CD4-positive, alpha-beta T cell (primary cell): ENCODE results near the gene INSRR. TPM values are rescaled to one million over a fixed set of nuclear protein-coding genes. Genes with fewer than 3 reads are reported as not detected.

Experiments used
- ATAC-seq: fragments of 200-7000 bp; cut with Tn5 transposase; one replicate; pipeline ENCODE4 v1.10.0; 2022; ENCODE audit warnings: mild to moderate bottlenecking; ENCODE audit not compliant: poor library complexity
- CTCF ChIA-PET: fragments of 350-600 bp; sonication (Branson Sonifier 250); formaldehyde crosslinking; loops from one replicate; lab custom pipeline; 2021; ENCODE audit warnings: antibody characterized with exemption, inconsistent platforms; lab: Charles Lee
- POLR2A ChIA-PET: fragments of 350-600 bp; sonication (Branson Sonifier 250); formaldehyde crosslinking; loops from one replicate; lab custom pipeline; 2021; ENCODE audit warnings: antibody characterized with exemption, inconsistent platforms; lab: Charles Lee
- DNase-seq, 14 experiments: peaks; one replicate each; pipeline ENCODE4 v3.0.0-alpha.2; 2013 to 2020; ENCODE audit warnings: mixed read lengths in 2 of 14
- H3K27ac ChIP-seq, 2 donors: one replicate each; pipeline versions ENCODE4 v1.5.1 to v1.7.0; 2013; ENCODE audit warnings: low read length in 2 of 2, low read depth in 1 of 2, mild to moderate bottlenecking in 1 of 2
- H3K27me3 ChIP-seq, 2 experiments: 1 replicate in 1 of 2; 2 replicates in 1 of 2; pipeline versions ENCODE4 v1.6.1 to v1.7.0; 2013; ENCODE audit warnings: low read length in 2 of 2, control low read depth in 1 of 2, mild to moderate bottlenecking in 1 of 2, moderate library complexity in 1 of 2; ENCODE audit not compliant: insufficient read depth in 2 of 2, control insufficient read depth in 1 of 2
- H3K36me3 ChIP-seq: one replicate; pipeline ENCODE4 v1.6.1; 2013; ENCODE audit warnings: low read length, control low read depth; ENCODE audit not compliant: insufficient read depth
- H3K4me1 ChIP-seq: one replicate; pipeline ENCODE4 v1.6.1; 2013; ENCODE audit warnings: low read length, control low read depth; ENCODE audit not compliant: insufficient read depth
- H3K4me3 ChIP-seq: one replicate; pipeline ENCODE4 v1.5.1; 2013; ENCODE audit warnings: mild to moderate bottlenecking, low read length, moderate library complexity
- H3K9me3 ChIP-seq, 2 experiments: 1 replicate in 1 of 2; 2 replicates in 1 of 2; pipeline versions ENCODE4 v1.6.1 to v1.7.0; 2013; ENCODE audit warnings: low read length in 2 of 2, mild to moderate bottlenecking in 2 of 2, control low read depth in 1 of 2, moderate library complexity in 1 of 2; ENCODE audit not compliant: control insufficient read depth in 1 of 2, insufficient read depth in 1 of 2
- H3K27ac Mint-ChIP-seq: one replicate; pipeline ENCODE4 v1.8.0; 2020; ENCODE audit warnings: mixed read lengths
- H3K27me3 Mint-ChIP-seq: one replicate; pipeline ENCODE4 v1.8.0; 2021; ENCODE audit warnings: mixed read lengths
- H3K36me3 Mint-ChIP-seq: one replicate; pipeline ENCODE4 v1.8.0; 2021; ENCODE audit warnings: low read depth, mixed read lengths
- H3K4me1 Mint-ChIP-seq: one replicate; pipeline ENCODE4 v1.8.0; 2021; ENCODE audit warnings: low read depth, mixed read lengths
- H3K4me3 Mint-ChIP-seq: one replicate; pipeline ENCODE4 v1.8.0; 2020; ENCODE audit warnings: mild to moderate bottlenecking, mixed read lengths
- H3K9me3 Mint-ChIP-seq: one replicate; pipeline ENCODE4 v1.8.0; 2020; ENCODE audit warnings: mixed read lengths
- CTCF ChIP-seq: fragments of 200-600 bp; IDR thresholded peaks from one replicate; pipeline ENCODE4 v1.8.0; 2022; ENCODE audit warnings: antibody characterized with exemption, mild to moderate bottlenecking
- intact Hi-C, 2 experiments: fragments of 100-400 bp; cut with DNase I in 1 of 2; cut with micrococcal nuclease in 1 of 2; formaldehyde crosslinking; loops; one replicate each; pipeline versions ENCODE4 v1.15.1 to v1.9.0; 2023 to 2025; cut with DNase I, micrococcal nuclease
- total RNA-seq, 174 experiments: library from RNA in 2 of 174; stranded (reverse) in 2 of 174; gene quantifications; one replicate each; pipeline ENCODE4 v1.2.3 and lab custom pipeline; 2021 to 2026

Gene INSRR
- total RNA-seq, 2 experiments from 2014 or later = not detected

GRCh38 chr1:156828400-156829124, 30.4 kb downstream of the INSRR start:
- no peak for DNase-seq
- Mint-ChIP-seq H3K9me3 (no peaks in the 10 kb centered on the region), H3K4me1 (peaks cover under 1% of the 10 kb centered on the region), H3K36me3 (no peaks in the 10 kb centered on the region), H3K4me3 (no peak overlapping the region), H3K27ac (no peak overlapping the region), H3K27me3 (peaks cover 6% of the 10 kb centered on the region)
- intact Hi-C loops = no loop called here
- CTCF ChIA-PET = interaction anchor here (1.1 kb wide), 1 partner anchor 10 kb away, joined by 4 read pairs; no protein-coding TSS in a partner anchor
- Histone ChIP-seq H3K4me3 (no peak overlapping the region), H3K36me3 (no peaks in the 10 kb centered on the region), H3K4me1 (peaks cover under 1% of the 10 kb centered on the region), H3K27ac (no peak overlapping the region), H3K9me3 (no peaks in the 10 kb centered on the region), H3K27me3 (no peaks in the 10 kb centered on the region)
- POLR2A ChIA-PET = no interaction called here
- TF ChIP-seq CTCF = no peak
- no peak for ATAC-seq

- Histone ChIP-seq H3K4me3 (no peak overlapping the region), H3K27me3 (no peaks in the 10 kb centered on the region), H3K4me1 (no peaks in the 10 kb centered on the region), H3K27ac (no peak overlapping the region), H3K9me3 (no peaks in the 10 kb centered on the region), H3K36me3 (no peaks in the 10 kb centered on the region)
- H3K36me3 Mint-ChIP-seq = no peaks in the 10 kb centered on the region
- POLR2A ChIA-PET = no interaction called here
- CTCF ChIA-PET = interaction anchor here (1.6 kb wide), 1 partner anchor 13 kb away, joined by 6 read pairs; no protein-coding TSS in a partner anchor
- no peak for TF ChIP-seq CTCF
- DNase-seq = no peak
- no peak for ATAC-seq
- no peak overlapping the region for H3K4me3 Mint-ChIP-seq
- no peaks in the 10 kb centered on the region for H3K27me3 Mint-ChIP-seq
- H3K27ac Mint-ChIP-seq = no peak overlapping the region
- intact Hi-C loops = no loop called here
- no peaks in the 10 kb centered on the region for H3K9me3 Mint-ChIP-seq
- H3K4me1 Mint-ChIP-seq = no peaks in the 10 kb centered on the region
Observed at GRCh38 chr1:156826630-156827029, 32.3 kb downstream of the INSRR start.

- Mint-ChIP-seq H3K9me3 (no peaks in the 10 kb centered on the region), H3K4me1 (no peaks in the 10 kb centered on the region), H3K27ac (no peak overlapping the region), H3K36me3 (no peaks in the 10 kb centered on the region), H3K4me3 (no peak overlapping the region), H3K27me3 (no peaks in the 10 kb centered on the region)
- no peak for ATAC-seq
- H3K4me3 ChIP-seq = no peak overlapping the region
- H3K4me1 ChIP-seq = no peaks in the 10 kb centered on the region
- intact Hi-C loops = no loop called here
- no peak for TF ChIP-seq CTCF
- H3K27me3 ChIP-seq = no peaks in the 10 kb centered on the region
- no peaks in the 10 kb centered on the region for H3K9me3 ChIP-seq
- ChIA-PET POLR2A (no interaction called here), CTCF (interaction anchor here (3.0 kb wide), 1 partner anchor 15 kb away, joined by 7 read pairs; no protein-coding TSS in a partner anchor)
- H3K27ac ChIP-seq = no peak overlapping the region
- H3K36me3 ChIP-seq = no peaks in the 10 kb centered on the region
- DNase-seq = no peak
Observed at GRCh38 chr1:156823210-156823790, 35.6 kb downstream of the INSRR start.
